DMS 273 (cell line): Measurements from ENCODE around the gene NEU4.
"Not testable (repeated sequence)": the region's sequence is repeated elsewhere in the genome, so short reads cannot be mapped to it uniquely, and the experiment has no call there.

Experiments used
- DNase-seq: peaks from one replicate; lab custom pipeline; 2025; ENCODE audit not compliant: unreplicated experiment; lab: John Stamatoyannopoulos, UW

NEU4 gene

GRCh38 chr2:241798081-241798630 is 10.8 kb upstream of the NEU4 start:
- no peak for DNase-seq

GRCh38 chr2:241798631-241799521 is 10.1 kb upstream of the NEU4 start:
- no peak for DNase-seq

- DNase-seq: no peak
These were observed 9.3 kb upstream of the NEU4 start for GRCh38 chr2:241799522-241800197.

GRCh38 chr2:241800198-241800903 is 8.6 kb upstream of the NEU4 start:
- not testable (repeated sequence) for DNase-seq

GRCh38 chr2:241801611-241802420 is 7.2 kb upstream of the NEU4 start:
- no peak for DNase-seq

GRCh38 chr2:241802421-241803318 is 6.3 kb upstream of the NEU4 start:
- peak; percentile 50 for DNase-seq

- DNase-seq: peak; percentile 86
These were observed 5.3 kb upstream of the NEU4 start for GRCh38 chr2:241803387-241804325.

GRCh38 chr2:241804326-241805229 is 4.4 kb upstream of the NEU4 start:
- DNase-seq: peak; percentile 68

- not testable (repeated sequence) for DNase-seq
These were observed 2.8 kb upstream of the NEU4 start for GRCh38 chr2:241806217-241806616.

- peak; percentile 17 for DNase-seq
These were observed 807 bp upstream of the NEU4 start for GRCh38 chr2:241808051-241808720.

- no peak for DNase-seq
These were observed 652 bp downstream of the NEU4 start for GRCh38 chr2:241809383-241810306.

- DNase-seq: no peak
These were observed 1.6 kb downstream of the NEU4 start for GRCh38 chr2:241810307-241811200.

- DNase-seq: no peak
These were observed 2.4 kb downstream of the NEU4 start for GRCh38 chr2:241811201-241811951.
